GM18505 (cell line): ENCODE data around the gene ACSS2.
"Not testable (repeated sequence)": the region's sequence is repeated elsewhere in the genome, so short reads cannot be mapped to it uniquely, and the experiment has no call there.

ENCODE experiments used
- ATAC-seq: cut with Tn5 transposase; IDR thresholded peaks from one replicate; pipeline ENCODE4 v1.9.1; 2021; ENCODE audit not compliant: unreplicated experiment
- POLR2A ChIP-seq: IDR thresholded peaks from 4 replicates; pipeline ENCODE4 v1.6.1; 2011; ENCODE audit warnings: borderline replicate concordance; ENCODE audit not compliant: insufficient read depth, insufficient read length; ENCODE audit errors: extremely low read depth

ACSS2 gene

DNA sequence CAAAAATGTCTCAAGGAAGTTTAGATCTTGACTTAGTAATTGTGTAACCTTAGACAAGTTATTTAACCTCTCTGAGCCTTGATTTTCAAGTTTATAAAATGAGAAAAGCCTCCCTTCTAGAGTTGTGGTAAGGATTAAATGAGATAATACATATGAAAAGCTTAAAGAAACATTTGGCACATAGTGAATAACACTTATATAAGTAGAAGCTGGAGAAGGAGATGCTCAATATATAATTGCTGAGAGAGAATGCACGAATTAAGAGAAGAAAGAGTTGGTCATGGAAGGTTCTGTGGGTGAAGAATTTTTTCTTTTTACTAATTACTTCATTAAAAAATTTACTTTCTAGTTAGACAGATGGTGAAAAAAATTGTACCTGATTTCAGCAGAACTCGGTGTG, 5.3 kb downstream of the ACSS2 start:
- TF ChIP-seq POLR2A = no peak
- no peak for ATAC-seq

DNA sequence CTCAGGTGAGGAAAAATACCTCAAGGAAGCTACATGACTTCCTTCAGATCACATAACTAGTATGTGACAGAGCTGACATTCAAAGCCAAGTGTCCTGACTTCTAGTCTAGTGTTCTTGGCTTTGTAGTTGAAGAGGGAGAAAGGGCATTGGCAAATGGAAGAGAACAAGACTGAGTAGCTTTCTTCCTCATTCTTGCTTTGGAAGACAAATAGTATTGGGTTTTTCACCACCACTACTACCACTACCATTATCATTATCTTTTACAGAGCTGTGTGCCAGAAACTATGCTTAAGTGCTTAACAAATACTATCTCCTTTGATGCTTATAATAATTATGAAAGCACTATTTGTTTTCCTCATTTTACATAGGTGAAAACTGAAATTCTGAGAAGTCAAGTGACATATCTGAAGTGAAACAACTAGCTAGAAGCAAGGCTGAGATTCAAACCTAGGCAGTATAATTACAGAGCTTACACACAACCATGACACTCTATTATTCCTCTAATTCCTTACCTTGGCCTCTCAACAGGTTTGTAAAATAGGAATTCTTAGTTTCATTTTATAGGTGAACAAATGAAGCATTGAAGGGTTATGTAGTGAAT, 6.8 kb downstream of the ACSS2 start:
- TF ChIP-seq POLR2A = no peak
- ATAC-seq = no peak

DNA sequence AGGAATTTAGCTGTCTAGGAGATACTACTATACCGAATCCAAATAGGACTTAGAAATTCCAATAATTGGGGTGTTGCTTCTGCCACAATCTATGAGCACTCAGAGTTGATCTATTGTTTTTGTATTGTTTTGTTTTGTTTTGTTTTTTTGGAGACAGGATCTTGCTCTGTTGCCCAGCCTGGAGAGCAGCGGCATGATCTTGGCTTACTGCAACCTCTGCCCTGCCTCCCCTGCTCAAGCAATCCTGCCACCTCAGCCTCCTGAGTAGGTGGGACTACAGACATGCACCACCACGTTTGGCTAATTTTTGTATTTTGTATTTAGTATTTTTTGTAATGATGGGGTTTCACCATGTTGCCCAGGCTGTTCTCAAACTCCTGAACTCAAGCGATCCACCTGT, 7.4 kb downstream of the ACSS2 start:
- no peak for TF ChIP-seq POLR2A

DNA sequence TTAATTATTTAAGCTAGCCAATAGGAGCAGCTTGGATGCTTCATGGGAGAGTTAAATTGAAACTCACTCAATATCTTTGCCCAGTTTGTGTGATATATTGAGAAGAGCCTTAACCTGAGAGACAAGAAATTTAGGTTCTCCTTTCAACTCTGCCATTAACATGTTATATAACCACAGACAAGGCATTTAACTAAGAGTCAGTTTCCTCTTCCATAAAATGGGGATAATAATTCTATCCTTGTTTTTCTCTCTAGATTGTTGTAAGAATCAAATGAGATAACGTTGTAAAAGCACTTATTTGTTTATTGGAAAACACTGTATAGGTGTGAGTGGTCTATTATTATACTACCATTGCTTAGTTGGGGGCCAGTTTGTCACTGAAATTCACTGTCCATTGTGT, 7.8 kb downstream of the ACSS2 start:
- TF ChIP-seq POLR2A = no peak
- ATAC-seq = no peak

More for the DNA sequence above, 7.4 kb downstream of the ACSS2 start:
- ATAC-seq = no peak

DNA sequence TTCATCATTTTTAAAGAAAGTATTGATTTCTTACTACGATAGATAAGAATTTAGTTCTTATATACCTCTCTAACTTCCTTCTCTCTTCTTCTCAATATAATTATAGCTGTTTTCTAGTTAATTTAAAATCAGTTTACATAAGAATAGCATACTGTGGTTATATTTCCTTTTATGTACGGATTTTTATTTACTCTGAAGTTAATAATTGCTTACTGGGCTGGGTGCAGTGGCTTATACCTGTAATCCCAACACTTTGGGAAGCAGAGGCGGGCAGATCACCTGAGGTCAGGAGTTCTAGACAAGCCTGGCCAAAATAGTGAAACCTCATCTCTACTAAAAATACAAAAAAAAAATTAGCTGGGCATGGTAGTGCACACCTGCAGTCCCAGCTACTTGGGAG, 9.7 kb downstream of the ACSS2 start:
- TF ChIP-seq POLR2A = no peak
- ATAC-seq = no peak

DNA sequence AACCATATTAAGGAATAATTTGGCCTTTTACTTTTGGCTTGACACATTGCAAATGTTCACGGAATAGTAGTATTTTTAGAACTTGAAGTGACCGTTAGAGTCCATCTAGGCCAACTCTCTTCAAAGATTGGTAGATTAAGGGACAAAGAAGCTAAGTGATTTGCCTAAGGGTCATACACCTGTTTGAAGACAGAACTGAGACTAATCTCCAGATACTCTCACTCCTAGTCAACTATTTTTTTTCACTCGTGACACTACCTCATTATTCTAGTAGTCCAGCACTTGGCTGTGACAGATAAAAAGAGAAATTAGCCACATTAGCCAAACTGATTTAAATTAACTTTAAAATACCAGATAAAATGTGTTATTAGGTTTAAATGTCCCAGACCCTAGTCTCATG, 10.6 kb downstream of the ACSS2 start:
- no peak for ATAC-seq

DNA sequence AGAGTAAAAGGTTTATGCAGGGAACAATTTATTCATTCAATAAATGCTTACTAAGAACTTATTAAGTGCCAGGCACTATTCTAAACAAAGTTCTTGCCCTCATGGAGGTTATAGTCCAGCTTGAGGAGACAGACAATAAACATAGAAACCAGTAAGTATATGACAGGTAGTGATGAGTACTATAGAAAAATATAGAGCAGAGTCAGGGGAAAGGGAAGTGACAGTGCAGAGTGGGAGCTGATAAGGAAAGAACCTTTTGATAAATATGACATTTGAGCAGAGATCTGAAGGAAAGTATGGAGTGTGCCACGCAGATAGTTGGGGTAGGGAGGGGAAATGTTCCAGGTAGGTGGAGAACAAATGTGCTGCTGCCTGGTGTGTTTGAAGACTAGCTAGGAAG, 12.1 kb downstream of the ACSS2 start:
- ATAC-seq = no peak
- no peak for TF ChIP-seq POLR2A

More for the DNA sequence above, 10.6 kb downstream of the ACSS2 start:
- TF ChIP-seq POLR2A = no peak

DNA sequence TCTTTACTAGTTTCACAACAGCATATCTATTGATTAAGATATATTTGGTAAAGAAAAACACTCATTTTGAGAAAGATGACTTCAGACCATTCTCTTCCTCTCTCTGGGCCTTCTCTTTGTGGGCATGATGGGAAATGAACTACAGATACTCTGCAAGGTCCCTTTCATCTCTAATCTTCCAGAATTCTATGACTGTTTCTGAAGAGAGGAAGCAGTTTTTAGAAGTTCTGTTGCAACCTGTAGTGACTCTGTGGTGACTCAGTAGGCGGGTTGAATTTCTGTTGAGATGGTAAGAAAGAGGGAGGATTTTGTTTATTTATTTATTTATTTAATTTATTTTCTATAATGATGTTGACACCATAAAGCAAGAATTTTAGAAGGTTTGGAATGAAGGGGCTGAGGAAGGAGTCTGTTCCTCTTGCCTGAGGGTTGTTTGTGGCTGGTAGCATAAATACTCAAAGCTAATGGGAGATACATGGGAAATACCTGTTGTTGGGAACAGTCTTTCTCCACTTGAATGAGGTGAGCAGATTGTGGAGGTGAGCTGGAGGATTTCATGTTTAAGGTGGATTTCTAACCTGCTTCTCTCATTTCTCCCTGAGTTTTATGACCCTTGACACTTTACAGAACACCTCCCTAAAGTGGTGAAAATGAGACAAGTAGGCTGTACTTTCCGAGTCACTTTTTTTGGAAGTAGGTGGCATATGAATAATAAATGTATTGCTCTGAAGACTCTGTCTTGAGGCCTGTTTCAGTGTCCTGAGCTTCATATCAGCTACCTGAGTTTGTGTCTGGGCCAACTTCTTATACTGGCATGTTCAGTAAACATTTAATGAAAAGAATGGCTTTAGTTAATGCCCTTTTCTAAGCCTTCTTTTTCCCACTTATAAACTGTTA, 15.0 kb downstream of the ACSS2 start:
- no peak for ATAC-seq
- TF ChIP-seq POLR2A = no peak

DNA sequence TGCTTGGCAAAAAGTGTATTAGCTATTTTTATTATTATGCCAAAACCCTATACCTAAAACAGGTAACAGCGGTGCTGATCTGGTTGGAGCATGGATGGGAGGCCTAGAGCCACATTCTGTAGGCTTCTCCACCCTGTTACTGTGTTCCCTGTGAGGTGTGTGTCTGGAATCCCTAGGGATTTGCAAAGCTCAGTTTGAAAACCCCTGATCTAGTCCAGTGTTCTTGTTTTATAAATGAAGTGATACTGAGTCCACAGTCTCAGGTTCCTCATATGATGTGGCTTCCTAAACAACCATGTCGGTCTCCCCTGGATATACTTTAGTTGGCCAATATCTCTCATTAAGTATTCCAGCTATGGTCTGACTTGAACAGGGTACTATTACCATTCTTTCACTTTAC, 16.3 kb downstream of the ACSS2 start:
- ATAC-seq = no peak

DNA sequence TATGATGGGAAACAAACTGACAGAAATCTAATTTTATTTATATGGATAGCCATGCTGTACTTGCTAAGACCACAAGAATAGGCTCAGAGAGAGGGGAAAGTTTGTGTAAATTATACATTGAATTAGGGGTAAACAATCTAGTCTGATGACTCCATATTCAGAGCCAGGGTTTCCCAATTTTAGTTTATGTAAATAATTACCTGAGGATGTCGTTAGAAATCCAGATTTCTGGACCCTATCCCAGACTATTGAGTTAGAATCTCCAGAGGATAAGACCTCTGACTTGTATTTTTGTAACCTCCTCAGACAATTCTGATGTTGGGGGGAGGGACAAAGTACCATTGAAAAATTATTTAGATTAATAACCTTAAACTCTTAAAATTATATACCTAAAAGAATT, 18.3 kb downstream of the ACSS2 start:
- ATAC-seq = no peak
- no peak for TF ChIP-seq POLR2A

More for the DNA sequence above, 16.3 kb downstream of the ACSS2 start:
- TF ChIP-seq POLR2A = no peak

DNA sequence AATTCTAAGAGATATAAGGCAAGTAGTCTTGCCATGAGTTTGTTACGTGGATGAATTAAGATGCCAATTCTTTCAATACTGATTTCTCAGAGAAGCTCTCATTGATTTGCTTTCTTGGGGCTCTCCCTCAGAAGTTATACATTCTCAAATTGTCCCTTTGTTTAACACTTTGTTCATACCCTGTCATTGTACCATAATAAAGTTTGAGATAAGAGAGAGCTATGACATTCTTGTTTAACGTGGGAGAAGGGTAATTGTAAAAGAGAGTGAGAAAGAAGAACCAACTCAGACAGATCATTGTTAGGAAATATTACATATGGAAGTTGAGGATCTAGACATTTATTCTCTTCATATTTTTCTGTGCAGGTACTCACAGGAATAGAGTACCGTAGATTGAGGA, 19.1 kb downstream of the ACSS2 start:
- no peak for ATAC-seq
- TF ChIP-seq POLR2A = no peak

DNA sequence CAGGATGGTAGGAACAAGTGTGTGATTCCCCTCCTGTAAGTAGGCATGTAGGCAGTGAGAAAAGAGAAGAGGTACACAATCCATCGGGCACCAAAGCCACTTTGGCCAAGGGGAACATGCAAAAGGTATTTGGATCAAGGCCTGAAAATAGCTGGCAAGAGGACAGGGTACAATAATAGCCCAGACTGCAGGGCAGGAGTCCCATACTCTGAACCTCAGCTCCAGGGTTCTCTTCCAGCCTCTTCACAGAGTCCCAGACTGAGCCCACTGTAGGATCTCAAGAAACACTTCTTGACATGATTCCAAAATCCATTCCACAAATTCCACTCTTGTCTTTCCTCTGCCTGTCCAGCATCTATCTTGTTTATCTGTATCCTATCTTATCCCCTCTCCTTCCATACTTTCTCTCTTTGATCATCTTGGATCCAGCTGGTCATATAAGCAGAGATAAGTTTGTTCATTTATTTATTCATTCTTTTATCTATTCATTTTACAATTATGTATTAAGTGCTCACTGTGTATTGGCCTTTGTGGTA, 19.7 kb downstream of the ACSS2 start:
- TF ChIP-seq POLR2A = no peak
- no peak for ATAC-seq

DNA sequence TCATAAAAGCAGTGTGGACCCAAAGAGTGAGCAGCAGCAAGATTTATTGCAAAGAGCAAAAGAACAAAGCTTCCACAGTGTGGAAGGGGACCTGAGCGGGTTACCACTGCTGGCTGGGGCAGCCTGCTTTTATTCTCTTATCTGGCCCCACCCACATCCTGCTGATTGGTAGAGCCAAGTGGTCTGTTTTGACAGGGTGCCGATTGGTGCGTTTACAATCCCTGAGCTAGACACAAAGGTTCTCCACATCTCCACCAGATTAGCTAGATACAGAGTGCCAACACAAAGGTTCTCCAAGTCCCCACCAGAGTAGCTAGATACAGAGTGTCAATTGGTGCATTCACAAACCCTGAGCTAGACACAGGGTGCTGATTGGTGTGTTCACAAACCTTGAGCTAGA, 21.7 kb downstream of the ACSS2 start:
- not testable (repeated sequence) for ATAC-seq

DNA sequence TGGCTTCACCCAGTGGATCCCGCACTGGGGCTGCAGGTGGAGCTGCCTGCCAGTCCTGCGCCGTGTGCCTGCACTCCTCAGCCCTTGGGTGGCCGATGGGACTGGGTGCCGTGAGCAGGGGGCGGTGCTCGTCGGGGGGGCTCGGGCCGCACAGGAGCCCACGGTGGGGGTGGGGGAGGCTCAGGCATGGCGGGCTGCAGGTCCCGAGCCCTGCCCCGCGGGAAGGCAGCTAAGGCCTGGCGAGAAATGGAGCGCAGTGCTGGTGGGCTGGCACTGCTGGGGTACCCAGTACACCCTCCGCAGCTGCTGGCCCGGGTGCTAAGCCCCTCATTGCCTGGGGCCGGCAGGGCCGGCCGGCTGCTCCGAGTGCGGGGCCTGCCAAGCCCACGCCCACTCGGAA, 22.3 kb downstream of the ACSS2 start:
- ATAC-seq = not testable (repeated sequence)
